RWPE1 (cell line): ENCODE results near the gene KNCN.

Source experiments
- CTCF ChIA-PET: fragments of 350-600 bp; sonication (Branson Sonifier 250); formaldehyde crosslinking; extraction: SDS; loops from one replicate; lab custom pipeline; 2021; lab: Yijun Ruan, JAX
- POLR2A ChIA-PET: fragments of 400-600 bp; formaldehyde crosslinking; extraction: SDS; loops from one replicate; lab custom pipeline; 2020; ENCODE audit warnings: antibody characterized with exemption; ENCODE audit not compliant: low non-redundant PET; lab: Yijun Ruan, JAX
- DNase-seq: peaks from one replicate; pipeline ENCODE4 v3.0.0; 2012; ENCODE audit warnings: low spot score
- H3K27ac ChIP-seq: fragments of 450-650 bp; 2 replicates; pipeline ENCODE4 v1.5.1; 2017
- CTCF ChIP-seq: fragments of 450-650 bp; conservative IDR thresholded peaks from 2 replicates; pipeline ENCODE4 v1.5.1; 2017; ENCODE audit warnings: low read depth, mild to moderate bottlenecking

Gene KNCN

GRCh38 chr1:46516200-46516950, 35.1 kb downstream of the KNCN start:
- no peak for TF ChIP-seq CTCF
- peak overlapping the region; percentile 42 for H3K27ac ChIP-seq
- ChIA-PET POLR2A (no interaction called here), CTCF (interaction anchor here (1.8 kb wide), 1 partner anchor 39 kb away, joined by 7 read pairs; no protein-coding TSS in a partner anchor)
- no peak for DNase-seq

GRCh38 chr1:46515576-46515975, 35.9 kb downstream of the KNCN start:
- DNase-seq: no peak
- TF ChIP-seq CTCF: no peak
- CTCF ChIA-PET: no interaction called here
- POLR2A ChIA-PET: no interaction called here
- no peak overlapping the region for H3K27ac ChIP-seq

- no peak for TF ChIP-seq CTCF
- CTCF ChIA-PET: no interaction called here
- POLR2A ChIA-PET: no interaction called here
Measured at GRCh38 chr1:46513536-46513935, 37.9 kb downstream of the KNCN start.

GRCh38 chr1:46512792-46513190, 38.7 kb downstream of the KNCN start:
- ChIA-PET POLR2A (no interaction called here), CTCF (no interaction called here)
- DNase-seq: no peak
- H3K27ac ChIP-seq: no peak overlapping the region
- TF ChIP-seq CTCF: no peak

More at GRCh38 chr1:46513536-46513935, 37.9 kb downstream of the KNCN start:
- no peak for DNase-seq
- no peak overlapping the region for H3K27ac ChIP-seq

- H3K27ac ChIP-seq: no peak overlapping the region
- POLR2A ChIA-PET: no interaction called here
- CTCF ChIA-PET: no interaction called here
- no peak for DNase-seq
- no peak for TF ChIP-seq CTCF
Measured at GRCh38 chr1:46512135-46512791, 39.2 kb downstream of the KNCN start.

GRCh38 chr1:46510998-46511365, 40.5 kb downstream of the KNCN start:
- H3K27ac ChIP-seq: no peak overlapping the region
- ChIA-PET CTCF (interaction anchor here (0.6 kb wide), 2 partner anchors 170 to 491 kb away, joined by 3 to 5 read pairs; no protein-coding TSS in a partner anchor), POLR2A (no interaction called here)
- no peak for DNase-seq
- no peak for TF ChIP-seq CTCF
